HL-60 (cell line): ENCODE measurements around the gene HASPIN.

Experiments used
- DNase-seq, 2 experiments: peaks; one replicate each; pipeline ENCODE4 v3.0.0-alpha.2; 2010 to 2020; ENCODE audit warnings: low read depth in 1 of 2, low spot score in 1 of 2
- H3K27ac ChIP-seq: fragments of 250-450 bp; sonication (Bioruptor Pico); replicated peaks from 2 replicates; pipeline ENCODE4 v1.5.1; 2020; ENCODE audit warnings: mild to moderate bottlenecking, moderate library complexity
- H3K27me3 ChIP-seq: fragments of 250-450 bp; sonication (Bioruptor Pico); 2 replicates; pipeline ENCODE4 v1.5.1; 2021; ENCODE audit warnings: mild to moderate bottlenecking, moderate library complexity; ENCODE audit not compliant: insufficient read depth, poor library complexity, severe bottlenecking
- H3K4me3 ChIP-seq: replicated peaks from 2 replicates; pipeline ENCODE4 v1.5.1; 2011; ENCODE audit warnings: mild to moderate bottlenecking, control low read depth, low read length; ENCODE audit not compliant: insufficient read depth
- CTCF ChIP-seq: IDR thresholded peaks from one replicate; pipeline ENCODE4 v1.5.1; 2011; ENCODE audit warnings: low read length, control low read depth, inconsistent platforms; ENCODE audit not compliant: insufficient read depth
- GABPA ChIP-seq: IDR thresholded peaks from 2 replicates; pipeline ENCODE4 v1.6.1; 2012; ENCODE audit warnings: low read depth
- POLR2AphosphoS5 ChIP-seq: IDR thresholded peaks from 2 replicates; pipeline ENCODE4 v1.6.1; 2012; ENCODE audit warnings: low read depth
- REST ChIP-seq: IDR thresholded peaks from 2 replicates; pipeline ENCODE4 v1.6.1; 2012; ENCODE audit warnings: low read depth; ENCODE audit not compliant: insufficient replicate concordance
- SPI1 ChIP-seq: IDR thresholded peaks from 2 replicates; pipeline ENCODE4 v1.6.1; 2012; ENCODE audit warnings: low read depth, mild to moderate bottlenecking, borderline replicate concordance

The HASPIN gene

GRCh38 chr17:3754458-3755334 is 31.0 kb downstream of the HASPIN start:
- H3K27ac ChIP-seq, result no peak overlapping the region
- peak overlapping the region; percentile 4; the same call in 1 of the 2 replicates for H3K4me3 ChIP-seq

GRCh38 chr17:3755335-3756030 is 31.8 kb downstream of the HASPIN start:
- no peak for DNase-seq
- no peak for TF ChIP-seq REST
- no peak for TF ChIP-seq CTCF
- TF ChIP-seq POLR2AphosphoS5, result no peak
- TF ChIP-seq GABPA, result no peak
- TF ChIP-seq SPI1, result no peak
- Histone ChIP-seq H3K4me3 (peak overlapping the region; percentile 4; the same call in 1 of the 2 replicates), H3K27me3 (no peaks in the 10 kb centered on the region), H3K27ac (no peak overlapping the region)

More at GRCh38 chr17:3754458-3755334, 31.0 kb downstream of the HASPIN start:
- no peaks in the 10 kb centered on the region for H3K27me3 ChIP-seq
- DNase-seq, result peak in 1 of 2 experiments; percentile 20
- TF ChIP-seq POLR2AphosphoS5 (no peak), SPI1 (no peak), CTCF (no peak), GABPA (no peak), REST (no peak)

GRCh38 chr17:3759597-3760216 is 36.0 kb downstream of the HASPIN start:
- Histone ChIP-seq H3K27ac (no peak overlapping the region), H3K4me3 (no peak overlapping the region), H3K27me3 (no peaks in the 10 kb centered on the region)
- DNase-seq, result no peak
- no peak for TF ChIP-seq CTCF
- TF ChIP-seq GABPA, result no peak
- TF ChIP-seq SPI1, result no peak
- TF ChIP-seq POLR2AphosphoS5, result no peak
- no peak for TF ChIP-seq REST
